ENCODE results near the gene WAC. TPM values are rescaled to one million over a fixed set of nuclear protein-coding genes. Genes with fewer than 3 reads are reported as not detected.

Gene WAC
- total and polyA plus RNA-seq, 9 of the 15 experiments (the other 6 are each of a cell fraction or from before 2014, with no cell fraction given), result 24.8 to 123 (median 78.2) TPM

DNA sequence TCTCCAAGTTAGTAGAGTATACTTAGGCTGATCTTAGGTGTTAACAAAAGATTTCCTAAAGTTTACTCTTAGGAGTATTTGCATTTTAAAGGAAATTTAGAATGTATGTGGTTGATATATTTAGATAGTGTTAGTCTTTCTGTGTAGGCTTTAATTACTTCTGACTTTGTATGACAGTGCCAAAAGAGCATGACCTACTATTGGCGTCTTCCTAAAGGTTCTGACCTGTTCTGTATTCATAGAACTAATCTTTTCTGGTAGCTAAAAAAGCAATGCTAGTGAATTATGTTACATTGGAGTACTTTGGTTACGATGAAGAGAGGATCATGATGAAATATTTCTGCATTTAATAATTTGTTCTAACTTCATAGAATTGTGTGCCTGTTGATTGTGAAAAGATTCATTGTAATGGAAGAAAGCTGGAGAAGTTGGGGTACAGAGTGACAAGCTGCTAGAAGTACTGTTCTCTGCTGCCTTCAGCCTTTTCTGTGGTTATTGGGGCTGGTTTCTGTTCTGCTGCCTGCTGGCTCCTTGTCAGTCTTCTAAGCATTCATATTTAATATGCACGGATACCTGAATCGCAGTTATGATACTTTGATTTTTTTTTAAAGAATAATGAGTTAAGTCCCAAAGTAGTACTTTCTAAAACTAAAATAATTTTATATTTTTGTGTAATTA lies 13.2 kb downstream of the WAC start:
- no peaks in the 10 kb centered on the region for H3K4me1 ChIP-seq (replicated peaks in 1 of 2; ENCODE audit: control insufficient read depth in 2 of 2, insufficient read depth in 2 of 2, low read length in 2 of 2)
- WGBS (ENCODE audit: insufficient coverage, low coverage, missing lambda C conversion rate), result 73% methylated on average over 4 of the region's 4 CpGs
- in situ Hi-C loops (cut with MboI), result no loop called here
- H3K4me3 ChIP-seq, result no peak overlapping the region
- H3K9me3 ChIP-seq (replicated peaks; ENCODE audit: control insufficient read depth, insufficient read depth, low read depth, low read length), result no peaks in the 10 kb centered on the region
- BruUV-seq (replicated peaks), result no TSS peak
- no peaks in the 10 kb centered on the region for H3K9me1 ChIP-seq (ENCODE audit: control insufficient read depth, insufficient read depth, low read length)
- H4K20me1 ChIP-seq (replicated peaks; ENCODE audit: control insufficient read depth, insufficient read depth, low read length), result peaks cover 9% of the 10 kb centered on the region; the same call in 1 of the 2 replicates
- FAIRE-seq (no peak), ATAC-seq (no peak), DNase-seq (ENCODE audit: extremely low read depth in 1 of 4, low spot score in 3 of 4) (no peak)
- POLR2A ChIA-PET, result interaction anchor here (0.8 to 5.0 kb wide), 7 partner anchors 8 to 20 kb away, joined by 3 to 23 read pairs (median 6); no protein-coding TSS in a partner anchor
- no peak overlapping the region for H3K27ac ChIP-seq (ENCODE audit: extremely low read depth, low read depth, low read length)
- TF ChIP-seq, protein P1, sequence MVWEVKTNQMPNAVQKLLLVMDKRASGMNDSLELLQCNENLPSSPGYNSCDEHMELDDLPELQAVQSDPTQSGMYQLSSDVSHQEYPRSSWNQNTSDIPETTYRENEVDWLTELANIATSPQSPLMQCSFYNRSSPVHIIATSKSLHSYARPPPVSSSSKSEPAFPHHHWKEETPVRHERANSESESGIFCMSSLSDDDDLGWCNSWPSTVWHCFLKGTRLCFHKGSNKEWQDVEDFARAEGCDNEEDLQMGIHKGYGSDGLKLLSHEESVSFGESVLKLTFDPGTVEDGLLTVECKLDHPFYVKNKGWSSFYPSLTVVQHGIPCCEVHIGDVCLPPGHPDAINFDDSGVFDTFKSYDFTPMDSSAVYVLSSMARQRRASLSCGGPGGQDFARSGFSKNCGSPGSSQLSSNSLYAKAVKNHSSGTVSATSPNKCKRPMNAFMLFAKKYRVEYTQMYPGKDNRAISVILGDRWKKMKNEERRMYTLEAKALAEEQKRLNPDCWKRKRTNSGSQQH (CRISPR knock-in tag; IDR thresholded peaks at IDR 0.05), result no peak
- TF ChIP-seq NFIX (CRISPR knock-in tag; IDR thresholded peaks at IDR 0.05; ENCODE audit: low read depth) (no peak), RBM25 (IDR thresholded peaks at IDR 0.05; ENCODE audit: low read depth, low read length, severe bottlenecking) (no peak)
- peaks cover 94% of the 10 kb centered on the region for H3K36me3 ChIP-seq (ENCODE audit: control insufficient read depth, insufficient read depth, low read length)
- H3K9ac ChIP-seq (ENCODE audit: insufficient read depth in 1 of 2, low read depth in 2 of 2, low read length in 2 of 2), result no peak overlapping the region
- H3K79me2 ChIP-seq (ENCODE audit: control insufficient read depth, insufficient read depth, low read length), result peaks cover 95% of the 10 kb centered on the region
- H2AFZ ChIP-seq (ENCODE audit: low read depth, low read length), result no peak overlapping the region
- CTCF ChIA-PET (ENCODE audit: low intra/inter-chr PET ratio), result no interaction called here
- intact Hi-C loops (cut with micrococcal nuclease), result no loop called here
- no peak overlapping the region for H3K4me2 ChIP-seq (ENCODE audit: insufficient read depth, low read length)
- no peaks in the 10 kb centered on the region for H3K27me3 ChIP-seq (ENCODE audit: control insufficient read depth in 2 of 2, insufficient read depth in 2 of 2, low read length in 2 of 2)

Data from K562 (cell line).